GDM1 (cell line): ENCODE results near the gene HAS3.
"Not testable (repeated sequence)": the region's sequence is repeated elsewhere in the genome, so short reads cannot be mapped to it uniquely, and the experiment has no call there.

ENCODE experiments used
- DNase-seq: peaks from one replicate; lab custom pipeline; 2025; lab: John Stamatoyannopoulos, UW

Gene HAS3

GRCh38 chr16:69105501-69106361, at the start of gene HAS3:
TSS of gene HAS3 (plus strand) at chr16:69105653. CDS start at chr16:69109396, 3,743 bp downstream.
- DNase-seq: no peak

GRCh38 chr16:69055980-69056379, 49.5 kb upstream of the HAS3 start:
- DNase-seq: no peak

- DNase-seq: no peak
Observed at GRCh38 chr16:69056421-69056820, 49.0 kb upstream of the HAS3 start.

GRCh38 chr16:69057400-69058378, 47.8 kb upstream of the HAS3 start:
- peak; percentile 7 for DNase-seq

- DNase-seq: not testable (repeated sequence)
Observed at GRCh38 chr16:69063491-69063890, 42.0 kb upstream of the HAS3 start.

GRCh38 chr16:69064124-69064763, 41.2 kb upstream of the HAS3 start:
- no peak for DNase-seq

GRCh38 chr16:69064764-69065313, 40.6 kb upstream of the HAS3 start:
- DNase-seq: no peak

GRCh38 chr16:69069504-69069903, 35.9 kb upstream of the HAS3 start:
- no peak for DNase-seq

- DNase-seq: no peak
Observed at GRCh38 chr16:69071036-69071435, 34.4 kb upstream of the HAS3 start.

- no peak for DNase-seq
Observed at GRCh38 chr16:69072640-69072974, 32.8 kb upstream of the HAS3 start.

GRCh38 chr16:69073181-69073702, 32.2 kb upstream of the HAS3 start:
- DNase-seq: no peak

GRCh38 chr16:69077251-69077650, 28.2 kb upstream of the HAS3 start:
- DNase-seq: no peak

GRCh38 chr16:69078073-69078472, 27.4 kb upstream of the HAS3 start:
- DNase-seq: no peak

GRCh38 chr16:69079697-69080096, 25.8 kb upstream of the HAS3 start:
- no peak for DNase-seq

- no peak for DNase-seq
Observed at GRCh38 chr16:69083306-69083941, 22.0 kb upstream of the HAS3 start.

- DNase-seq: no peak
Observed at GRCh38 chr16:69084289-69084688, 21.2 kb upstream of the HAS3 start.

GRCh38 chr16:69085032-69085695, 20.3 kb upstream of the HAS3 start:
- no peak for DNase-seq

- peak; percentile 31 for DNase-seq
Observed at GRCh38 chr16:69087161-69087581, 18.3 kb upstream of the HAS3 start.

GRCh38 chr16:69088684-69089083, 16.8 kb upstream of the HAS3 start:
- DNase-seq: no peak

- DNase-seq: no peak
Observed at GRCh38 chr16:69089091-69089910, 16.2 kb upstream of the HAS3 start.
